HCT116 (cell line): ENCODE measurements around the gene APOBEC3C.
"Not testable (repeated sequence)": the region's sequence is repeated elsewhere in the genome, so short reads cannot be mapped to it uniquely, and the experiment has no call there.

Experiments
- CBX3 ChIP-seq: IDR thresholded peaks from 2 replicates; pipeline ENCODE4 v1.6.1; 2012; ENCODE audit warnings: low read depth
- CEBPB ChIP-seq: IDR thresholded peaks from 2 replicates; pipeline ENCODE4 v1.6.1; 2012; ENCODE audit warnings: low read depth
- CTCF ChIP-seq, 3 experiments: fragments of 200-600 bp in 1 of 3; sonication (generic) in 1 of 3; IDR thresholded peaks in 2 of 3; conservative IDR thresholded peaks in 1 of 3; 2 replicates each; pipeline ENCODE4 v1.5.1; 2012 to 2017; ENCODE audit warnings: low read depth in 2 of 3, low read length in 2 of 3, antibody characterized with exemption in 1 of 3, borderline replicate concordance in 1 of 3, control low read depth in 1 of 3, mild to moderate bottlenecking in 1 of 3, mixed read lengths in 1 of 3, mixed run types in 1 of 3, moderate library complexity in 1 of 3; ENCODE audit not compliant: insufficient read depth in 1 of 3
- EGR1 ChIP-seq: IDR thresholded peaks from 2 replicates; pipeline ENCODE4 v1.6.1; 2012; ENCODE audit warnings: low read depth
- EZH2 ChIP-seq: fragments of 200-600 bp; sonication (generic); IDR thresholded peaks from 2 replicates; pipeline ENCODE4 v1.6.1; 2017; ENCODE audit warnings: antibody characterized with exemption, mixed run types
- JUND ChIP-seq: IDR thresholded peaks from 2 replicates; pipeline ENCODE4 v1.6.1; 2012
- POLR2A ChIP-seq: IDR thresholded peaks from 2 replicates; pipeline ENCODE4 v1.7.0; 2011; ENCODE audit warnings: borderline replicate concordance; ENCODE audit not compliant: insufficient read depth, insufficient read length; ENCODE audit errors: extremely low read depth
- POLR2AphosphoS5 ChIP-seq: IDR thresholded peaks from 2 replicates; pipeline ENCODE4 v1.6.1; 2011; ENCODE audit warnings: mild to moderate bottlenecking, low read depth, low read length, moderate library complexity
- RAD21 ChIP-seq: IDR thresholded peaks from 2 replicates; pipeline ENCODE4 v1.6.1; 2012; ENCODE audit warnings: low read depth, mild to moderate bottlenecking
- REST ChIP-seq: IDR thresholded peaks from 2 replicates; pipeline ENCODE4 v1.6.1; 2012; ENCODE audit warnings: low read depth
- SP1 ChIP-seq: IDR thresholded peaks from 2 replicates; pipeline ENCODE4 v1.6.1; 2012; ENCODE audit warnings: low read depth
- YY1 ChIP-seq: IDR thresholded peaks from 2 replicates; pipeline ENCODE4 v1.6.1; 2011; ENCODE audit warnings: low read length, low read depth, moderate library complexity, mild to moderate bottlenecking; ENCODE audit not compliant: insufficient replicate concordance; ENCODE audit errors: extremely low read depth

- not testable (repeated sequence) for TF ChIP-seq RAD21; EZH2; SP1; CTCF (IDR thresholded peaks at IDR 0.05 in 2 of 3, conservative IDR thresholded peaks at IDR 0.05 in 1 of 3; ENCODE audit: borderline replicate concordance in 1 of 3, insufficient read depth in 1 of 3, low read depth in 2 of 3, low read length in 2 of 3); POLR2A; REST; YY1; POLR2AphosphoS5; CBX3; CEBPB; EGR1; JUND
These were observed 5.7 kb upstream of the APOBEC3C start for GRCh38 chr22:39008271-39008850.
